NCI-H1417 treated with DMSO at 0.1 percent for 48 hours (cell line): ENCODE data around the gene ENTR1.
"Not testable (repeated sequence)": the region's sequence is repeated elsewhere in the genome, so short reads cannot be mapped to it uniquely, and the experiment has no call there.

Source experiments
- DNase-seq: peaks from one replicate; lab custom pipeline; 2025; lab: John Stamatoyannopoulos, UW

Gene ENTR1

GRCh38 chr9:136438548-136439480, 28.4 kb upstream of the ENTR1 start:
- DNase-seq = no peak

GRCh38 chr9:136437839-136438547, 27.6 kb upstream of the ENTR1 start:
- DNase-seq = no peak

GRCh38 chr9:136437430-136437829, 27.0 kb upstream of the ENTR1 start:
- DNase-seq = no peak

- DNase-seq = no peak
These were observed 25.7 kb upstream of the ENTR1 start for GRCh38 chr9:136436055-136436634.

- DNase-seq = no peak
These were observed 24.3 kb upstream of the ENTR1 start for GRCh38 chr9:136434580-136435169.

GRCh38 chr9:136433849-136434579, 23.6 kb upstream of the ENTR1 start:
- no peak for DNase-seq

- no peak for DNase-seq
These were observed 22.8 kb upstream of the ENTR1 start for GRCh38 chr9:136433043-136433715.

GRCh38 chr9:136432591-136432990, 22.2 kb upstream of the ENTR1 start:
- DNase-seq = no peak

GRCh38 chr9:136431782-136432350, 21.5 kb upstream of the ENTR1 start:
- no peak for DNase-seq

- DNase-seq = no peak
These were observed 20.3 kb upstream of the ENTR1 start for GRCh38 chr9:136430588-136431234.

- DNase-seq = no peak
These were observed 19.5 kb upstream of the ENTR1 start for GRCh38 chr9:136429683-136430491.

GRCh38 chr9:136429075-136429628, 18.7 kb upstream of the ENTR1 start:
- DNase-seq = no peak

- DNase-seq = no peak
These were observed 16.4 kb upstream of the ENTR1 start for GRCh38 chr9:136426787-136427186.

- DNase-seq = not testable (repeated sequence)
These were observed 15.0 kb upstream of the ENTR1 start for GRCh38 chr9:136425367-136425766.

- no peak for DNase-seq
These were observed 14.4 kb upstream of the ENTR1 start for GRCh38 chr9:136424750-136425362.

- DNase-seq = no peak
These were observed 13.2 kb upstream of the ENTR1 start for GRCh38 chr9:136423432-136424146.

- DNase-seq = no peak
These were observed 12.5 kb upstream of the ENTR1 start for GRCh38 chr9:136422876-136423275.

- no peak for DNase-seq
These were observed 11.4 kb upstream of the ENTR1 start for GRCh38 chr9:136421791-136422190.
